Measurements from ENCODE around the gene TMEM82.
A peak's percentile ranks its signal among the peaks of the same experiment; 100 is the strongest.
"Not testable (repeated sequence)": the region's sequence is repeated elsewhere in the genome, so short reads cannot be mapped to it uniquely, and the experiment has no call there.

The TMEM82 gene

DNA sequence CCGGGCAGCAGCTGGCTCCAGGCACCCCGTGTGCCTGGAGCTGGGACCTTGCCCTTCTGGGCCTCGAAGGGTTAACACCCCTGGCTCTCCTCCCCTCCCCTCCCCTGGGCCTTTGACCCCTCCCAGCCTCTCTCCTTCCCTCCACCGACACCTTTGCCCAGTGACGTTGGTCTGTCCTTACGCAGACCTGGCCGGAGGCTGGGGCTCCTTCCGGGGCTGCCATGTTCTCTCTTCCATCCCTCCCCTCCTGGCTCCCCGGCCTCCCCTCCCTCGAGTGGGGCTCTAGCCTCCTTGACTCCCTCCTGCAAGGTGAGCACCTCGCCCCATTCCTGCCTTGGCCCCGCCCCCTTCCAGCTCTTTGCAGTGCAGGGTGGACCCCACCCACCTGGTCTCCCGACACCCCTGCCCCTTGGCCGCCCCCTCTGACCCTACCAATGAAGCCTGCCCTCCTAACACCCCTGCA is at the start of gene TMEM82:
Gene TMEM82, plus strand, starts transcription at position 161 of the 463 bp plus-strand sequence. Its CDS starts 61 bp downstream, at position 222.
- no peak for DNase-seq

DNA sequence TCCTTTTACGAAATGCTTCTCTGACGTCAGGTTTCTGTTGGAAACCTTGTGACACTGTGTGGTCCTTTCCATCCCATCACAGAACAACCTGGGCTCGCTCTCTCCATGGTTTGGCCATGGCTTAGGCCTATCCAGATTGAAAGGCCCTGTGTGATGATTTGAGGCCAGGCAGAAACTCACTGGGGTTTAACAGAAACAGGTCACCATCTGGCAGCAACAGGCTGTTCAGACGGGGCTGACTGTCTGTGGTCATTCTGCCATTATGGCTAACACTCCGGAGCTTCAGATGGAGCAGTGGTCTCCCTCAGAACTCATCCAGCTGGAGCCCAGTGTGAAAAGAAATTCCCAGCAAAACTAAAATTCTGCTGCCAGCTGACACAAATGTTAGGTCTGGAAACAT is 48.9 kb upstream of the TMEM82 start:
- DNase-seq: no peak

DNA sequence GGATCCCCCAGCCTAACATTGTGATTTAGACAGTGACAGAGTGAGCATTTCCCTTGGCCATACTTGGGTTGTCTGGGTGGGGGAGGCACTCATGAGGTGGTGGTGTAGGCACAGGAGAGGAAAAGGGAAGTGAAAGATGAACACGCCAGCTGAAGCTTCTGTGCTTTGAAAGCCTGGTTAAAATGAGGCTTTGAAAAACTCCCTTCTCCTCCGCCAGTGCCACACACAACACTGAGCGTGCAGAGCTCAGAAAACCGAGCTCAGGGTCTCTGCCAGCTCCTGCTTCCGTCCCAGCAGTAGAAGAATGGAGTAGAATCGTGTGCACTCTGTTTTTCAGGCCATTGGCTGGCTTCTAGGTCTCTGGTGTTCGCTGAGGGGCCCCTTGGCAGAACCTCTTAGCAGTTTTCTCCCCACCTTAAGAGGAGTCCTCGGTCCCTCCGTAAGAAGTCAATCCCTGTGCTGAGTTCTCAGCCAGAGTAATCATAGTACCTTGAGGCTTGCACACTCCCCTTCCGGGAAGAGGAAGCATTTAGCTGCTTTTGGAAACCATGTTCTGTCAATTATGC is 45.3 kb upstream of the TMEM82 start:
- DNase-seq: no peak

DNA sequence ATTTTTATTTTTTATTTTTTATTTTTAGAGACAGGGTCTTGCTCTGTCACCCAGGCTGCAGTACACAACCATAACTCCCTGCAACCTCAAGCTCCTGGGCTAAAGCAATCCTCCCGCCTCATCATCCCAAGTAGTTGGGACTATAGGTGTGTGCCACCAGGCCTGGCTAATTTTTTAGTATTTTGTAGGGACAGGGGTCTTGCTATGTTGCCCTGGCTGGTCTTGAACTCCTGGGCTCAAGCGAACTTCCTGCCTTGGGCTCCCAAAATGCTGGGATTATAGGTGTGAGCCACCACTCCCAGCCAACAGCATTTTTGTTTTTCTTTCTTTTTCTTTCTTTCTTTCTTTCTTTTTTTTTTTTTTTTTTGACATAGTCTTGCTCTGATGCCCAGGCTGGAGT is 44.1 kb upstream of the TMEM82 start:
- DNase-seq: no peak

DNA sequence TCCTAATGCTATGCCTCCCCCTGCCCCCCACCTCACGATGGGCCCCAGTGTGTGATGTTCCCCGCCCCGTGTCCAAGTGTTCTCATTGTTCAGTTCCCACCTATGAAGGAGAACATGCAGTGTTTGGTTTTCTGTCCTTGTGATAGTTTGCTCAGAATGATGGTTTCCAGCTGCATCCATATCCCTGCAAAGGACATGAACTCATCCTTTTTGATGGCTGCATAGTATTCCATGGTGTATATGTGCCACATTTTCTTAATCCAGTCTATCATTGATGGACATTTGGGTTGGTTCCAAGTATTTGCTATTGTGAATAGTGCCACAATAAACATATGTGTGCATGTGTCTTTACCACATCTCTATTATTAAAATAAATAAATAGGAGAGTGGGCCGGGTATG is 43.0 kb upstream of the TMEM82 start:
- not testable (repeated sequence) for DNase-seq

DNA sequence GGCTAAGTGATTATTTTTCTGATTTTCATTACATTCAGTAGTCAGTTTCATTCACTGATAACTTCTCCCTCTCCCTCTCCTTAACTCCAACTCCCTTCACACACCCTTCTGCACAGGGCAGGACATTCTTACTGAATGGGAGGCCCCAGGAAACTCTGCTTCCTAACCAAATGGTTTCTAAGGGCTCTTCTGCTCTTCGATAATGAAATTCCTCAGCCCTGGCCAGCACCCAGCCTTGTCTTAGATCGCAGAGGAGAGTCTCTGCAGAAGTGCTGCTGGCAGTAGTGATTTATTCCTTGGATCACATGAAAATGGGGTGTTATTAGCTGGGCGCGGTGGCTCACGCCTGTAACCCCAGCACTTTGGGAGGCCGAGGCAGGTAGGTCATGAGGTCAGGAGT is 41.8 kb upstream of the TMEM82 start:
- no peak for DNase-seq

DNA sequence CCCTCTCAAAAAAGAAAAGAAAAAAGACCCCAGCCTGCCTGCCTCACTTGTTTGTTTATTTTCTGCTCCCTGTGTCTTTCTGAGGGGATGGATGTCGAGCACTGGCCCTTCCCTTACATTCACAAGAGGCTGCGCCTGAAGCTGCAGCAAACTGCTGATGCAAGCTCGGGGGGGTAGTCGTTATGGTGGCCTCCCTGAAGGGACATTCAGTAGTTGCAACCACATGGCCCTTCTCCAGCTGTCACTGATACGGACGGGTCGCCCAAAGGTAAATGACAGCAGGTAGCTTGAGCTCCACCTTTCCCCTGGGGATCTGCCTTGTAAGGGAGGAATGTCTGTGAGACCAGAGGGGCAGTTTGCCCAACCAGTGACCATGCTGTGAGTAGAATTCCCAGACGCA is 40.5 kb upstream of the TMEM82 start:
- no peak for DNase-seq

DNA sequence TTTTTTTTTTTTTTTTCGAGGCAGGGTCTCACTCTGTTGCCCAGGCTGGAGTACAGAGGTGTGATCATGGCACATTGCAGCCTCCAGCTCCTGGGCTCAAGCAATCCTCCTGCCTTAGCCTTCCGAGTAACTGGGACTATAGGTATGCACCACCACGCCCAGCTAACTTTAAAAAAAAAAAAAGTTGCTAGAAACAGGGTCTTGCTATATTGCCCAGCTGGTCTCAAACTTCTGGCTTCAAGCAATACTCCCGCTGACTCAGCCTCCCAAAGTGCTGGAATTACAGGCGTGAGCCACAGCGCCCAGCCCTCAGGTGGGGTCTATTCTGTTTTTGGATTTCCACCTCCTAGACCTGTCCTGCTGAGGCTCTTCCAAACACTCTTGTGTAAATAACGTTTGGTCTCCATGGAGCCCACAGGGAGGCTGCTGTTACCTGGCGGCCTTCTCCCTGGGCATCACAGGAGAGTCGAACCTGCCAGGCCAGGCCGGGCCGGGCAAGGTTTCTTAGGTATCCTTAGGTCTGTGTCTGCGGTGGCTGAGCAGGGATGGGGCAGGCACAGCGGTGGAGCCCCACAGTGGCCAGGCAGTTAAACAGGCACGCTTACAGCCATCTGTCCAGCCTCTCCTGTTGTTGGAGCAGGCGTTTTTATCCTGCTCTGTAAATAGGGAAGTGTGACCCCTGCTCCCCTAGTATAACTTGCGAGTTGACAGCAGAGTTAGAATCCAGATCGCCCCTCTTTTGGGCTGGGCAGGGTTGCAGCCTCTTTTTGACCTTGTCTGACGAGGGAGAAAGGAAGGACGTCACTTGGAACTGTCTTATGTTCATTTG is 39.4 kb upstream of the TMEM82 start:
- DNase-seq: no peak

DNA sequence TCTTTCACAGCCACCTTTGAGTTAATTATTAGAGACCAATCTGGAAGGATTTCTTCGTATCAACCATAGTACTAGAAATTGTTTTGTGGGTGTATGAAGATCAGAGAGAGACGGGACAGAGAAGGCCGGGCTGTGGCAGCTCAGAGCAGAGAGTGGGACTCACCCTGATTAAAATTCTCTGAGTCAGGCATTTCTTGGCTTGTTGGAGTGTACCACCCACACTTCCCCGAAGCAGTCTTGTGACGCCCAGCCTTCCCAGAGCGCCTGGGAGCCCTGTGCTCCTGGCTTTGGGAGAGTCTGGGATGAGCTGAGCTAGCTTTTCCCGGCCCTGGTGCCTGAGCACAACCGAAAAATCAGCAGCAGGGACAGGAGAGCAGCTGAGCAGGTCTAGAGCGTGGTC is 38.7 kb upstream of the TMEM82 start:
- no peak for DNase-seq

DNA sequence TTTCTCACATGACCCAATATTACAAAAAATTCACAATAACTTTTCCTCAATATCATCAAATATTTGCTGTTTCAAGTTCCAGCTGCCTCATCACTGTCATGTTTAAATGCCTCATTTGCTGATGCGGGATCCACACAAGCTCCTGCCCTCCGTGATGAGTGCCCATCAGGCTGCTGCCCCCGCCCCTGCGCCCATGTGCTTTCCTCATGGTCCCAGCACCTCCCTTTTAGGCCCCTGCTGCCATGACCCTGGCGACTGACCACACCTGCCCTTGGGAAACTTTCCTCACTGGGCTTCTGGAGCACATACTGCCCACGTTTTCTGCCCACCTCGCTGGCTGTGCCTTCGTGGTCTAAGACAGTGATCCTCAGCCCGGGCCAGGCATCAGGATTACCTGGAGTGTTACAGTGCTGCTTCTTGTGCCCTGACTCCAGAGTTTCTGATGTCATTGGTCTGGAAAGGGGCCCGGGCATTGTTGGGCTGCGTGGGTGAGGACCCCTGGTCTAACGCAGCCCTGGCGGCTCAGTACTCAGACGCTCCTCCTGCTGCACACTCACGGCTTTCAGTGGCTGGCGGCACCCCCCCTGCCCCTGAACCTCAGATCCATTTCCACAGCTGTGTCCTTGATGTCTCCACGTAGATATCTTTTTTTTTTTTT is 37.6 kb upstream of the TMEM82 start:
- no peak for DNase-seq

DNA sequence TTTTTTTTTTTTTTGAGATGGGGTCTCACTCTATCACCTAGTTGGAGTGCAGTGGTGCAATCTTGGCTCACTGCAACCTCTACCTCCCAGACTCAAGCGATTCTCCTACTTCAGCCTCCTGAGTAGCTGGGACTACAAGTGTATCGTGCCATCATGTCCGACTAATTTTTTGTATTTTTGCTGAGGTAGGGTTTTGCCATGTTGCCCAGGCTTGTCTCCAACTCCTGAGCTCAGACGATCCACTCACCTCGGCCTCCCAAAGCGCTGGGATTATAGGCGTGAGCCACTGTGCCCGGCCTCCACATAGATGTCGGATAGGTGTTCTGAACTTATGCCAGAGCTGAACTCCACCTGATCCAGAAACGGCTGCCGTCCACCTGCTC is 37.1 kb upstream of the TMEM82 start:
- DNase-seq: no peak

DNA sequence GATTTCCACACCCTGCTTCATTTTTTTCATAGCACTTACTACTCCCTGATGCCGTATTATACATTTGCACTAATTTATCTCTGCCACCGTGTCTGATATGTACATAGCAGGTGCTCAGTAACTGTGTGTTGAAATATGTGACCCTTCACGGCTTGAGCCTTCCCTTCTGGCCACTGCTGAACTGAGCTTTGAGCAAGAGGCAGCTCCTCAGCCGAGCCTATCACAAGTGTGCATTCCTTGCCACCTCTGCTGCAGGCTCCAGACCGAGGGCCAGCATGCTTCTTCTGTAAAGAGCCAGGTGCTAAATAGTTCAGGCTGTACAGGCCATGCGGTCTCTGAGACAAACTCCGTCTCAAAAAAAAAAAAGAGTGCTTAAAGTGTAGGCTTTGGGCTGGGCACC is 35.5 kb upstream of the TMEM82 start:
- no peak for DNase-seq

DNA sequence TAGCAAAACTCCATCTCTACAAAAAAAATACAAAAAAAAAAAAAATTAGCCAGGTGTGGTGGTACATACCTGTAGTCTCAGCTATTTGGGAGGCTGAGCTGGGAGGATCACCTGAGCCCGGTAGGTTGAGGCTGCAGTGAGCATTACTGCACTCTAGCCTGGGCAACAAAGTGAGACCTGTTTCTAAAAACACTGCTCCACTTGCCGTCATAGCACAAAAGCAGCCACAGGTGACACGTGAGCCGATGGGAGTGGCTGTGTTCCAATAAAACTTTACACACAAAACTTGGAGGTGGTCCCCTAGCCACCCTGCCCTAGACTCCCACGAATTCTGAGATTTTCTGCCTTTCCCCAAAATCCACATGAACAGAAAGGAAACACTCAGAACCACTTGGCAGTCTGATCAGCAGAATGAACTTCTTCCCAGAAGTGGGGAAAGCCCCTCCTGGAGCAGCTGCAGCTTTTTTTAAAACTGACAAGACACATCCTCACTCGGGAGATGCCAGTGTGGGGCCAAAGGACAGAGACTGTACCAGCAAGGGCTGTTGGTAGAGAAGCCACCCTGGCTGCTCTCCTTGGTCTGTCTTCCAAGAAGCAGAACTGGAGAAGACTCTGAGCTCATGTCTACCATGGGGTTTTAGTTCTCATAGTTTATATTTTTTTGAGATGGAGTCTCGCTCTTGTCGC is 34.9 kb upstream of the TMEM82 start:
- no peak for DNase-seq

DNA sequence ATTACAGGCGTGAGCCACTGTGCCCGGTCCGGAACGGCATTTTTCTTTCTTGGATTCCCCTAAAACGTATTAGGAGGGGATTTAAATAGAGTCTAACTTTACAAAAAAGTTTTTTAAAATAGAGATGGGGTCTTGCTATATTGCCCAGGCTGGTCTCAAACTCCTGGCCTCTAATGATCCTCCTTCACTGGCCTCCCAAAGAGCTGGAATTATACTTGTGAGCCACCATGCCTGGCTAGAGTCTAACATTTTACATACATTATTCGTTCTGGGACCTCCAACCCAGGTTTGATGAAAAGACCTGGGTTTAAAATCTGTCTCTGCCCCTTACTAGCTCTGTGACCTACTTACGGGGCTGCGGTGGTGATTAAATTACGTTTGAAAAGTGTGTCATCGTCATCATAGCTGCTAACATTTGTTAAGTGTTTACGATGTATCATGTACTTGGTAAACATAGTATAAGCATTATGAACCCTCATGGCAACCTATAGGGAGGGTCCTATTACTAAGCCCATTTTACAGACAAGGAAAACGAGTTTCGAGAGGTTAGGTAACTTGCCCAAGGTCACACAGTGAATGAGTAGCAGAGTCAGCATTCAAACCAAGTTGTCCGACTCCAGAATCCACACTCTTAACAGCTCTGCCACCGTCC is 33.7 kb upstream of the TMEM82 start:
- DNase-seq: no peak

DNA sequence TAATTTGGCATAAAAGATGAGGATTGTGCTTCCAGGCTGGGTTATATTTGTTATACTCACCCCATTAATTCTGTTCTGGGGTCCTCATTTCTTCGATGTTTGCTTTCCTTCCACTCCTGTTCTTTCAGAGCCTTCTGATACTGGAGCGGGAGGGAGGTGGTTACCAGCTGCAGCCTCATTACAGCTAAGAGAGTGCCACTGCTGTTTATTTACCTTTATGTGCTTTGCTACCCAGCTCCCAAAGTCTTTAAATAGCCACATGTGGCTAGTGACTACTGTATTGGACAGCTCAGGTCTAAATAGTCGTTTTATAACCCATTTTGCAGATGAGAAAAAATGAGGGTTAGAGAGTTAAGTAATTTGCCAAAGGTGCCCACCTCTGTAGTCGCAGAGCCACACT is 33.1 kb upstream of the TMEM82 start:
- no peak for DNase-seq

DNA sequence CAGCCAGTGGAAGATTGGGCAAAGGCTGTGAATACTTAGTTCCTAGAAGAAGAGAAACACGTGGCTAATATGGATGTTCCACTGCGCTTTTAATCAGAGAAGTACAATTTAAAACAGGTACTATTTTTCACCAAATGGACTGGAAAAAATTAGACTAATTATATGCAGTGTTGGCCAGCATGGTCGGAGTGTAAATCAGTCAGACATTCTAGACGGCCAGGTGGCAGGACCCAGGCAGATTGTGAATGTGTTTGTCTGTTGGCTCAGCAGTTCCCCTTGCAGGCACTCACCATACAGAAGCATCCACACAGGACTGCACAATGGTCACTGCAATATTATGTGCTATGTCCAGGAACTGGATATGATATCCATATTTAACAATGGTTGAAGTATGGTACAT is 30.1 kb upstream of the TMEM82 start:
- DNase-seq: peak in 1 of 2 experiments; percentile 22

DNA sequence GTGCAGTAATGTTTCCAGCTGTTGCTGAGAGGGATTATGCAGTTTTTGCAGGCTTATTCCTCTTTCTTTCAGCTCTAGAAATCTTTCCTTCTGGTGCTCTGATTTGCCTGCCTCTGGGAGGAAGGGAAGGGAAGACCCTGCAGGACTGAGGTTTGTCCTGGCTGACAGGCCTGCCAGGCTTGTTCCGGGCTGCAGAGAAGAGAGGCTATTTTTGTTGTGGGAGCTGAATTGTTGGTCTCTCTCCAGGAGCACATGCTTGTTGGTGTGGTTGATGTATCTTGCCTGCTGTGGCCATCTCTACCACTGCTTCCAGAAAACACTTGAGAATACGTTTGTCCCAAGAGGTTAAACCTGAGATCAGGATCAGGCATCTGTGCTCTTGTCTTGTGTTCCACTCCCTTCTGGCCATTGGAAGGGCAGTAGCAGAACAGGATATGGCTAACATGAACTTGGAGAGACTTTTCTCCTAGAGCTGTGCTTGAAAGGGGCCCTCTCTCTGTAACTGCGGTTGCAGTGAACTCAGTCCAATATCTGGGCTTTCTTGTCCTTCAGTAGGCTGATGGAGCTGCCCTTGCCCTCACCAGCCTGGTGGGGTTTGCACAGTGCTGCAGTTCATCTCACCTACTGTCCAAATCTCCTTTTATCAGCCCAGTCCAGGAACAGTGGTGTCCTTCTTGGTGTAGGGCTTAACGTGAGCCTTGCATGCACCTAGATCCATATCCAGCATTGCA is 27.7 kb upstream of the TMEM82 start:
- no peak for DNase-seq

DNA sequence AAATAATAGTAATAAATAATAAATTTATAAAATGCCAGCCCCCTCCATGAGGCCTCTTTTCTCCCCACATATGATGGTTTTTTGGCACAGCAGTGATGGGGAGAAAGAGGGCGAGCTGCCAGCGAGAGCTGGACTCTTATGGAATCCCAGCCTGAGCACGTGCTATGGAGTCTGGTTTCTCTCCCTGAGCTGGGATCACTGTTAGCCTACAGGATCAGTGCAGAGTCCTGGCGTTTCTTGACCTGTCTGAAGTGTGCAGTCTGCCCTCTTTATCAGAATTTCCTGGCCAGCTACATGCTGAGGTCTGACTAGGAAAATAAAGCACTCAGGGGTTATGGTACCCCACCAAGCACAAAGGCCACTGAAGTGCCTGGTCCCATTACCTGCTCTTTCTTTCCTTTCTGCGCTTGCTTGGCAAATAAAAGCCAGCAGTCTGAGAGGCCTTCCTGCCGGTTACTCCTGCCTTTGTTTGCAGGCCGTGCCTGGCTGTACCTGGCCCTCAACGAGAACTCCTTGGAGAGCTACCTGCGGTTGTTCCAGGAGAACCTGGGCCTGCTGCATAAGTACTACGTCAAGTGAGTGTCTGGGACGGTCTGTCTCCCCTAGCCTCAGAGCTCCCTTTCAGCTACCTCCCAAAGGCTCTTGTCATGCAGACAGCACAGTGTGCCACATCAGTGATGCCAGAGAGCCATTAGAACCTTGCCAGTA is 24.7 kb upstream of the TMEM82 start:
- DNase-seq: no peak

DNA sequence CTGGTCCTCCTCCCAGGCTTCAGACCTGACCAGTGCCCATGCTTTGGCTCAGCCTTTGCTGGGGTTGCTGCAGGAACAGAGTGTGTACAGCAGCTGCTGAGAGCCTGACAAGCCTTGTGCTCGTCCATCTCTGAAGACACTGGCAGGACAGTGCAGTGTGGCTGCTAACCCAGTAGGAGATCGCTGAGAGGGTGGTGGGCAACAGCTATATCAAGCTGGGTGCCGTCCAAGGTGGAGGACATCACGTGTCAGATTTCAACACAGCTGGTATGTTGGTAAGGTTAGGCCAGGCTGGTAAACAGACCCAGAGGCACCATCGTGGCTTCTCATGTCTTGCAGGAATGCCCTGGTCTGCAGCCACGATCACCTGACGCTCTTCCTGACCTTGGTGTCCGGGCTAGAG is 24.1 kb upstream of the TMEM82 start:
- no peak for DNase-seq

DNA sequence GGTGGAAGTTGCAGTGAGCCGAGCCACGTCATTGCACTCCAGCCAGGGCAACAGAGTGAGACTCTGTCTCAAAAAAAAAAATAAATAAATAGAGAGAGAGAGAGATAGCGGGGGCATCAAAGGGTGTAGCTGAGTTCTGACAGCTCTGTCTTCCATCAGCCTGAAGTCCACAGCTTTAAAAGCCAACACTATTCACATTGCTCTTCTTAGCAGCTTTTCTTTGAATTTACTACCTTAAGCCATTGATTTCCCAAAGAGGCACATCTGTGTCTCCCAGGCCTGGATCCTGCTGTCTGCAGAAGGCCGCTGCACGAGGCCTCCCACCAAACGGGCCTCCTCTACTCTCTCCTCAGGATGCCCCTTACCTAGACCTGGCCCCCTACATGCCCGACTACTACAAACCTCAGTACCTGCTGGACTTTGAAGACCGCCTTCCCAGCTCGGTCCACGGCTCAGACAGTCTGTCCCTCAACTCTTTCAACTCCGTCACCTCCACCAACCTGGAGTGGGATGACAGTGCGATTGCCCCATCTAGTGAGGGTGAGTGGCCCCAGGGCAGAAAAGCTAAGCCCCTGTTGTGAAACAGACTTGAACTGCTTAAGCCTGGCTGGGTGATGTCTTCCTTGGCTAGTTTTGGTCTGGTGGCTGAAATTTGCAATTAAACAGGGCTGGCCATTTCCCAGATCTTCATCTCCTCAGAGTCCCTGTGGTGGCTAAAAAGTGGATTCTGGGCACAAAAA is 22.7 kb upstream of the TMEM82 start:
- no peak for DNase-seq

DNA sequence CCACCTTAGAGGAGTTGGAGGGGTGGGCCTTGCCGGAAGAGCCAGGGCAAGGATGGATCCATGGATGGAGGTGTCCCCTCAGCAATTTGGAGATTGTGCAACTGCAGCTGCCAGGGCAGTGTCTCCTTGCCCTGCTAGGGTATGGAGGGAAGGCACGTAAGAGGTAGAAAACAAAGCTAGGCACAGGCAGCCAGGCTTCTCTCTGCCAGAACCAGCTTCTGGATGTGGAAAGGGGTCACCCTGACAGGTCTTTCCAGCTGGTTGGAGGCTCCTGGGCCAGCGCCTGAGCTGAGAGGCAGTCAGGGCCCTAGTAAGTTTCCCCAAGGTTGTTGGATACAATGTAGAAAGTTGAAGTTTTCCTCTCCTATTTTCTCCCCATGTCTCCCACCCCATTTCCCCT is 21.4 kb upstream of the TMEM82 start:
- DNase-seq: no peak

Measured in NCI-H526 (cell line).